Heart left ventricle (tissue), 13 donors: ENCODE results near the gene OR2AG2.

Source experiments
- POLR2A ChIP-seq, 2 donors: fragments of 450-650 bp; IDR thresholded peaks; one replicate each; pipeline ENCODE4 v1.6.1; 2017; ENCODE audit warnings: antibody characterized with exemption in 2 of 2, mild to moderate bottlenecking in 2 of 2, moderate library complexity in 2 of 2
- TF ChIP-seq, protein P1 (sequence below), 12 donors: fragments of 200-600 bp; sonication (generic) in 4 of 12; IDR thresholded peaks; one replicate each; pipeline versions ENCODE4 v1.5.0 to v1.8.0; 2018 to 2022; ENCODE audit warnings: antibody characterized with exemption in 12 of 12, mild to moderate bottlenecking in 5 of 12
- donor health status: ischemic (EF 13 %, LVEDD 7.1; RV severe dilation, severe dysfunction).
- donor health status: DM: no; HTN: yes; CAD: no.
- donor health status: DM: no; HTN: no; CAD: no.
- donor health status: ischemic (EF 25% LVEDD 6.9; RV normal size, moderate dysfunction).
- donor health status: ischemic (EF 25% LVEDD 5.7; RV mildly dilated, moderate dysfunction).
- donor health status: ischemic (EF 35%, LVEDD 5.7; RV mildly dilated, moderate dysfunction).
- donor health status: nonischemic (EF 11% LVEDD 7.7; RV severe dilation, severe dysfunction).
- donor health status: DM: yes; HTN: yes; CAD: no.
- donor health status: PGD.
- donor health status: ischemic (EF 29% LVEDD 5.4; RV normal size, mild dysfunction).
- donor health status: nonischemic (EF 23%, LVEDD 6.1; RV moderate dilation, normal function).

DNA sequence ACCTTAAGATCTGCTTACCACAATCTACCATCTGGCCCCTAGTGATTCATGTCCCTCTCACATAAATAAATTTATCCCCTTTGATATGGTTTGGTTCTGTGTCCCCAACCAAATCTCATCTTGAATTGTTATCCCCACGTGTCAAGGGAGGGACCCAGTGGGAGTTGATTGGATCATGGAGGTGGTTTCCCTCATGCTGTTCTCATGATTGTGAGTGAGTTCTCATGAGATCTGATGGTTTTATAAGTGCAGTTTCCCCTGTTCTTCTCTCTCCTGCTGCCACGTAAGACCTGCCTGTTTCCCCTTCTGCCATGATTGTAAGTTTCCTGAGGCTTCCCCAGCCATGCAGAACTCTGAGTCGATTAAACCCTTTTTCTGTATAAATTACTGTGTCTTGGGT, 37.2 kb downstream of the OR2AG2 start:
- TF ChIP-seq, protein P1, sequence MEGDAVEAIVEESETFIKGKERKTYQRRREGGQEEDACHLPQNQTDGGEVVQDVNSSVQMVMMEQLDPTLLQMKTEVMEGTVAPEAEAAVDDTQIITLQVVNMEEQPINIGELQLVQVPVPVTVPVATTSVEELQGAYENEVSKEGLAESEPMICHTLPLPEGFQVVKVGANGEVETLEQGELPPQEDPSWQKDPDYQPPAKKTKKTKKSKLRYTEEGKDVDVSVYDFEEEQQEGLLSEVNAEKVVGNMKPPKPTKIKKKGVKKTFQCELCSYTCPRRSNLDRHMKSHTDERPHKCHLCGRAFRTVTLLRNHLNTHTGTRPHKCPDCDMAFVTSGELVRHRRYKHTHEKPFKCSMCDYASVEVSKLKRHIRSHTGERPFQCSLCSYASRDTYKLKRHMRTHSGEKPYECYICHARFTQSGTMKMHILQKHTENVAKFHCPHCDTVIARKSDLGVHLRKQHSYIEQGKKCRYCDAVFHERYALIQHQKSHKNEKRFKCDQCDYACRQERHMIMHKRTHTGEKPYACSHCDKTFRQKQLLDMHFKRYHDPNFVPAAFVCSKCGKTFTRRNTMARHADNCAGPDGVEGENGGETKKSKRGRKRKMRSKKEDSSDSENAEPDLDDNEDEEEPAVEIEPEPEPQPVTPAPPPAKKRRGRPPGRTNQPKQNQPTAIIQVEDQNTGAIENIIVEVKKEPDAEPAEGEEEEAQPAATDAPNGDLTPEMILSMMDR (IDR thresholded peaks at IDR 0.05) = no peak
- no peak for TF ChIP-seq POLR2A (IDR thresholded peaks at IDR 0.05)
